Frontal cortex (tissue), 4 donors: Measurements from ENCODE around the gene TRPM3. TPM values are rescaled to one million over a fixed set of nuclear protein-coding genes. Genes with fewer than 3 reads are reported as not detected.
"Not testable (repeated sequence)": the region's sequence is repeated elsewhere in the genome, so short reads cannot be mapped to it uniquely, and the experiment has no call there.

Source experiments
- DNase-seq, 2 donors: peaks; one replicate each; pipeline ENCODE4 v3.0.0; 2012; ENCODE audit warnings: low spot score in 2 of 2
- FAIRE-seq: peaks from 2 replicates; lab custom pipeline; 2012; peaks lifted over from hg19 to GRCh38; lab: Jason Lieb, UNC
- total RNA-seq: library from RNA; depleted of rRNA; stranded (reverse); fragments of >200 nt; gene quantifications from one replicate; pipeline ENCODE4 v1.2.3, GENCODE V29; 2014
- donor health status: control.
- donor health status: control.
- donor health status: control.

TRPM3 gene
- total RNA-seq, 1 donor from 2014 or later: 18.8 TPM

DNA sequence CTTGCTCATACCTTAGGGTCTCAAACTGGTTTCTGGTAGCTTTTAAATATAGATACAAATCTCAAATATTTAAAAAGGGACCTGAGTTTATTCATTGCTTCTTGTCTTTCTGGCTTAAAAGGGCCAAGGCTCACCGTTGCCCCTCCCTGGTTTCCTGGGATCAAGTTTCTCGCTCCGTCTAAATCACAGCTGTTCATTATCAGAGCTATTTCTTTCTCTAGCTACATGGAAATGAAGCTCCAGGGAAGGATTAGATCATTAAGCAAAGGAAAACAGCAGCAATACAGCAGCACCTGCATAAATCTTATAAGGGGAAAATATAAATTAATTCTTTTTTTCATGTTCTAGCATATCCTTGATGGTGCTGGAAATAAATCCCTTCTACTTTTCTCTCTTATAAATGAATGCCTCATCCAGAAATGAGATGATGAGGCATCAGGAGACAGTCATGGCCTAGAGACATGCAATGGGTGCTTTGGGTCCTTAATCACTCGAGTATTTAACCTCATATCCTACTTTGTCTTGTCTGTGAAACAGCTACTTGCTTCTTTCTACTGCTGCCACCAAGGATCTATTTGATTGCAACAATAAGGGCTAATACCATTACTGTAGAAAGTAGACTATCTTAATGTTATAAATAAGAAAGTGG lies 320.1 kb downstream of the TRPM3 start:
- DNase-seq (no peak), FAIRE-seq (no peak)

DNA sequence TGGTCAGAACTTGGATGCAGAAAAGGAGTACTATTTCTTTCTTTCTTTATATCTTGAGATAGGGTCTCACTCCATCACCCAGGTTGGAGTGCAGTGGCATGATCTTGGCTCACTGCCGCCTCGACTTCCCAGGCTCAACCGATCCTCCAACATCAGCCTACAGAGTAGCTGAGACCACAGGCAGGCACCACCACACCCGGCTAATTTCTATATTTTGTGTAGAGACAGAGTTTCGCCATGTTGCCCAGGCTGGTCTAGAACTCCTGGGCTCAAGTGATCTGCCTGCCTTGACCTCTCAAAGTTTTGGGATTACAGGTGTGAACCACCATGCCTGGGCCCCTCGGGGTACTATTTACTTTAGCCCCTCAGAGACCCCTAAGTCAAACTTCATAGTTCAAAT lies 323.4 kb downstream of the TRPM3 start:
- FAIRE-seq: no peak
- no peak for DNase-seq

DNA sequence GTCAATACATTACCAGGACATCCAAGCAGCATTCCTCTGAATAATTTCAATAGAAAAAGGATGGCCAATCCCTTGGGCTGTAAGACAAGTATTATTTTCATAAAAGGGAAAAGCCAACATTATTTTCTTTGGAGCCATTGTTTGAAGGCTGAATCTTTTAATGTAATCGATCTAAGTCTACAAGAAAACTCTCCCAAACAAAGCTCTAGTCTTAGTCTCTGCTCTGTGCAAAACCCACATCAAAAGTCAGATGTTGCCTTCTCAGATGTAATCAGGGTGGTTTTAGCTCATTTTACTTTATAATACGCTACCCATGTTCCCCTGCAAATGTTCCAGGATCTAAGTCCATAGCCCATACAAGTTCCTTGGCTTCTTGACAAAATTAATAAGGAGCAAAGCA lies 325.6 kb downstream of the TRPM3 start:
- no peak for FAIRE-seq

DNA sequence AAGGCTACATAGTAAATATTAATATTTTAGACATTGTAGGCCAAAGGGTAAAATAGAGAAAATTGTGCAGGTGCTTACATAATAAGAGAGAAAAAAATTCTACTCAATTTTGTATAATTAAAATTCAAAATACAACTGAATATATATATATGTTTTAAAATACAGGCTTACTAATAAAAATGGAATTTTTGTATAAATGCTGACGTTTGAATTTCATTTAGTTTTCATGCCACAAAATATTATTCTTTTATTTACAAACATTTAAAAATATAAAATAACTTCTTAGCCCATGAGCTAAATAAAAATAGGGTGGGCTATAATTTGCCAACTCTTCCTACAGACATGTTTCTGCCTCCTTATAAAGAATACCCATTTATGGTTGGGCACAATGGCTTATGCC lies 328.6 kb downstream of the TRPM3 start:
- FAIRE-seq: no peak

More for the DNA sequence above, 325.6 kb downstream of the TRPM3 start:
- DNase-seq: no peak

DNA sequence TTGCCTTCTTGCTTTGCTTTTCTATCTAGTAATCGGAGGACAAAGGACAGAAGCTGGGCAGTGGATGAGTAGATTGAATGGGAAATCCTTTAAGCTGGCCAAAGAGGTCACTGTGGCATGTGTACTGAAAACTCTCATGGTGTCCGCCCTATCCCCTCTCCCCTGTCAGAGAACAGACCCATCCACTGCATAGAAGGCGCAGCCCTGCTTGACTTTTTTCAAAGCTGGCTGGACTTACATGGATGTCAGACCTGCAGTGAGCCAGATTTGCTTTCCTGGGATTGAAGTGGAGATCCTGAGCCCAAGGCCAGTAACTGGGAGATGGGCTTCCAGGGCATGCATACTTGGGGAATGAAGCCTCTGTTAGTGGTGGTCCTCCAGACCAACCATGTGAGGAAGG lies 329.5 kb downstream of the TRPM3 start:
- DNase-seq (no peak), FAIRE-seq (no peak)

More for the DNA sequence above, 328.6 kb downstream of the TRPM3 start:
- DNase-seq: no peak

DNA sequence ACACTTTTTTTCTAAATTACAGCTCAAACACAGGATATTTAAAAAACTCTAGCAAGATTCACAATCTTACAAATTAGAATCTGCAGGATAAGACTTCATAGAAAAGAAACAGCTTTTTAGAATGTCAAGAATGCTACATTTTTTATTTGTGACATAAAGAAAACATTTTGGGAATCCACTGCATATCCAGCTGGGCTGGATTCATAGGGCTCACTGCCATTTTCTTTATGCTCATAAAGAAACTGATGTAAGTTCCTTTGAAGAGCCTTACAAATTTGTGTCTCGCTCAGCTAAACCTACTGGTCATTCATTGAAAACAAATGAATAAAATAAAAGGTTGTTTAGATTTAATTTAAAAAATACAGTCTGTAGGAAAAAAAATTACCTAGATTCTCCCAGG lies 332.3 kb downstream of the TRPM3 start:
- DNase-seq (no peak), FAIRE-seq (no peak)

DNA sequence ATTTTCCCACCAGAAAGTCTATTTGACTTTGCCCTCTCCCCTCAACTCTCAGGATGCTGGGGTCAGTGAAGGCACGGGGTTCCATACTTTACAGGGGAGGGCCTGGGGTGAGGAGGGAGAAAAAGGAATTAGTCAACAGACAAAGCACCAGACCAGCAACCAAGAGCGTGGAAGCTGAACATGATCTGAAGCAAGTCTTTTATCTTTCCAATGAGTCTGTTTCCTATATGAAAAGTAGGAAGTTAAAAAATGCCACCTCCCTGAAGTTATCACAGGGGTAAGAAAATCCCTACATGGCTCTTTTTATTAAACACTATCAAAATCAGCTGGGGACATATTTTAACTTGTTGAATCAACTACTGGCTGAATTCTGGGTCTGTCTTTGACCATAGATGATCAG lies 337.0 kb downstream of the TRPM3 start:
- FAIRE-seq: no peak
- DNase-seq: no peak

DNA sequence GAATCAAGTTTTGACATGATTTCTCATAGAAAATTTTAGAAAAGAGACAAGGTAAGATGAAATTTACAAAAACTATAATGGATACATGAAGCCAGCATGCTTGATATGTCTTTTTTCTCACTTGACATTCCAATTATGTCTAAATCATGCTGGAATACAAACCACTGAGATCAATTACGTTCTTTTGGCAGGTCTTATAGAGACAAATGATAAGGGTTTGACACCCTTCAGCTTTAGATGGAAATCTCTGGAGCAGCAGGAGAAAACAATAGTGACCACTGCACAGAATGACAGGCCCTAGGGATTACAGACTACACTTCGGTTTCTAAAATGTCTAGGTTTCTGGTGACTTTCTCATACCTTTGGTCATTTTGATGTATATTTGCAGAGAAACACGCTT lies 342.9 kb downstream of the TRPM3 start:
- FAIRE-seq (no peak), DNase-seq (no peak)

DNA sequence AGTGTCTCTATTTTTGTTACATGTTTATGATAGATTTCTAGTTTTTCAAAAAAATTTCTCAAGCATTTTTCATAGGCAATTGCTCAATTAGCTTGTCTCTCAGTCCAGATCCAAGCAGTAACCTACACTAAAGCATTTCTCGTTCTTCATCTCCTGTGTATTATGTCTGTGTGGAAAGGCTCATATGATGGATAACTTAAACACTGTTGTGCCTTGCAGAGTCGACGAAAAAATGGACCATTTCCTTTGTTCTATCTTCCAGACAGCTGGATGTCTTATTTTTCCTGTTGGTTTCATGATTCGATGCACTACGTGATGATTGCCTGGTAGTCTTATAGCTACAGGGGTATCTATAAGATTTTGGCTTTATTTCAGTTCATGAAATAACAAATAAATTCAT lies 347.8 kb downstream of the TRPM3 start:
- DNase-seq (no peak), FAIRE-seq (no peak)

DNA sequence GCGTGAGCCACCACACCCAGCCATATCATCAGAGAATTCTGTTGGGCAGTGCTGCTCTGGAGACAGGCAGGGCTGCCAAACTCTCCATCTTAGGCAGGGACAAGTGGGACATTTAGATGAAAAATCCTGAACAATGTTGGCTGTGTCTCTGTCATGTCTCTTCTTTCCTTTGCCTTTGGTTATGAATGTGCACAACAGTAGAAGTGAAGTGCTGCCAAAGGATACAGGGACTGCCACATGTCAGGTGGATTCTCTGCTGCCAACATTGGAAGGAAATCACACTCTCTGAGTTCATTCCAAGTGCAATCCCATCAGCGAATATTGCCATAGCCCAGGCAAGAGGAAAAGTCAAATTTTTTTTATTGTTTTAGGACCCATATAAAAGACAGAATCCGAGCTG lies 348.8 kb downstream of the TRPM3 start:
- DNase-seq (no peak), FAIRE-seq (no peak)

DNA sequence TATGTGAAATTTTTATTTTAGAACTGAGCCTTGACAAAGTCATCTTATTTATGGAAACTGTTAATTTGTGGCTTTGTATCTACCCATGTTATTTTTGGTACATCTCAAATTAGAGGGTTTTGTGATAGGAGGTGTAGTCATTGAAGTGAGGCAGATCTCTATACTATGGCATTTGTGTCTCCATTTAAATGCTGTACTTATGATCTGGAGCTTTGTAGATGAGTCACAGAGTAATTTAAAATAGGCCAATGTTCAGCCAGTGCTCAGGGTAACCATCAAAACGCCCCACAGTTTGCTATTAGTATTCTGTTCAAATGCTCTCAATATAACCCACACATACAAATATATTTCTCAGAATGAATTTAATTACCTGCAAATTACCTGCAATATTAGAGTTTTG lies 355.5 kb downstream of the TRPM3 start:
- FAIRE-seq (no peak), DNase-seq (no peak)

DNA sequence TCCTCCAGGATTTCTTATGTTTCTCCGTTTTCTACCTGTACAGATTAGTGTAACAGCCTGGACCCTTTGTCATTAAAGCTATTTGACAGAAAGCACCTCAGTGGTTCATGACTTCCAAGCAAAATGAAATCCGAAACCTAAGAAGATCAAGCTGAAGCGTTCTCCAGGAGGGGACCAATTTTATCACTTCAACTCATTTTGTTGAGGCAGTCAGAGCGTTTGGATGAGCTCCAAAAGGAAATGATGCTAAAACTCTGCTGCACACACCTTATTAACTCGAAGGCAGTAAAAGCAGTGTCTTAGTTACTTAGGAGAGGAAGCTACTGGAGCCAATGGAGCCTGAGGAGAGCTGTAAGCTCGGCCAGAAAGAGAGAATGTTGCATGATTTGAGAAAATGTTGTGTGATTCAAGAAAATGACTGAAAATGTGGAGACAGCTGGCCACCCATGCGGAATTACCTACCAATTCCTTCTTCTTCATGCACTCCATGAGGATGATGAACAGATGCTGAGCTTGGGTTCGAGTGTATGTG lies 360.2 kb downstream of the TRPM3 start:
- FAIRE-seq (no peak), DNase-seq (no peak)

DNA sequence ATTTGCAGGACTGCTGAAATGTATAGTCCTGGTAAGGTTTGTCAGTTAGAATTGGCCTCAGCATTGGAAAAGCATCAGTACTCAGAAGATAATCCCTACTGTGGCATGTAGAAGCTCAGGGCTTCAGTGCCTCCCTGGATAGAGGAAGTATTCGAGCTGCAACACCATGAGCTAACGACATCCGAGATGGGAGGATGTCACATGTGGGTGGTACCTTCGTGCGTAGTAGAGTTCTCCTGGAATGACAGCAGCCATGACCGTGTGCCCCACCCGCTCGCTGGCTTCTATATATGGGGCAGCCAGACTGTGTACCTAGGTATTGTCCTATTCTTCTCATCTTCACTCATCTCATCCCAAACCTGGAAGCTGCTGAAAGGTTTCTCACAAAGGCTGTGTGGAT lies 361.2 kb downstream of the TRPM3 start:
- DNase-seq: no peak
- FAIRE-seq: no peak

DNA sequence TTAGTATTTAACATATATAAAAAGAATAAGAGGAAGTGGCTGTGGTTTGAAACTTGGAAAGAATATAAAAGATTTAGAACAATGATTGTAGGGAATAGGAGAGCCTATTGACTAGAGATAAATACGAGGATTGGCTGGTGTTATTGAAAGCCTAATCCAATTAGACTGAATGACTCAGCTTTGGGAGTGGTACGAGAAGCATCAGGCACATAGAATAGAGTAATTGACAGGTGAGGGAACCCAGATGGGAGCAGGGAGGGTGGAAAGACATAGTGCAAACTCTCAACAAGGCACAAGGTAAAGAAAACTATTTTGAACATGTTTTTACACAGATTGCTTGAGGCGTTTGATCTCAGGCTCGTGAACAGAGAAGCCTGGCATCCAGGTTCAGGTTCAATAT lies 368.1 kb downstream of the TRPM3 start:
- no peak for FAIRE-seq
- no peak for DNase-seq

DNA sequence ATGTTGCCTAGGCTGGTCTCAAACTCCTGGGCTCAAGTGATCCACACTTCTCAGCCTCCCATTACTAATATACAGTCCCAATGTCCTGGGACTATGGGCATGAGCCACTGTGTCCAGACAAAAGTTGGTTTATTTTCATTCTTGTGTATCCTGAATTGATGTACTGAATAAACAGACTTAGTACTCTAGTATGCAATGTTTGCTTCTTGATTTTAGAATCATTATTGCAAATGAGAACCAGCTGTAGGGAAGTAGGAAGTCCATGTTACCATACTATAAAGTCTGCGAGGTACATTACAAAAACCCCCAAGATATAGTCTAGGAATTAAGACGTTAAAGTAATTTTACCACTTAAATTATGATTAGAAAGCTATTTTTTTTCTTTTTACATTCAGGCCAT lies 372.4 kb downstream of the TRPM3 start:
- DNase-seq (no peak), FAIRE-seq (no peak)

DNA sequence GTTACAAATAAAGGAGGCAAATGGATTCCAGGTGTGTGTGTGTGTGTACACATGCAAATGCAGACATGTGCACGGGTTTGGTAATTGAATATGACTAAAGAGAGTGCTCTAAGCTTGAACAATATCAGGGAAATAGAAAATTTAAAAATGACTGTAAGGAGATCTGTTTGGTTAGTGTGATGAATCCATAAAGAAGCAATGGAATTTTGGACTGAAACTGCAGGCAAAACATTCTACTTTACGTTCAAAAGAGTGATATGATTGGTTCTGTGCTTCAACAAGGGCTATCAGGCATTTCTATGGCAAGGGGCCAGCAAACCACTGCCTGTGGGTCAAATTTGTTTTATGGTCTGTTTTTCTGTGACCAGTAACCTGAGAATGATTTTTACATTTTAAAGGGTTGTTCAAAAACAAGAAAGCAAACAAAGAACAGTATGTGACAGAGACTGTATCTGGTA lies 374.1 kb downstream of the TRPM3 start:
- DNase-seq (no peak), FAIRE-seq (no peak)

DNA sequence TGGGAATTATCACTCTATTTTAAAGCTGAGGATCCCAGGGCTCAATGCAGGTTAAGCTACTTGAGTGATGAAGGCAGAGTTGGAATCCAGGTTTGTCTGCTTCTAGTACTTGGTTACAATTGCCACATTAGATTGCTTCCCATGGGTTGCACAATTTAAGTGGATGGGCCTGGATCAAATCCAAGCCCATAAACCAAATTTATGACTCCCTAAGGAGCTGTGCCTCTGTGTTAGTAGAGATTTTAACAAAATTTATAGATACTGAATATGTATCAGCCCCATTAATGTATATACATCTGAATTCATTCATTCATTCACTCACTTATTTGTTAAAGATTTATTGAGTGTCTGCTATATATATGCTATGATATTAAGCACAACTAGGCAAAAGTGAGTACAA lies 374.7 kb downstream of the TRPM3 start:
- no peak for FAIRE-seq
- no peak for DNase-seq

DNA sequence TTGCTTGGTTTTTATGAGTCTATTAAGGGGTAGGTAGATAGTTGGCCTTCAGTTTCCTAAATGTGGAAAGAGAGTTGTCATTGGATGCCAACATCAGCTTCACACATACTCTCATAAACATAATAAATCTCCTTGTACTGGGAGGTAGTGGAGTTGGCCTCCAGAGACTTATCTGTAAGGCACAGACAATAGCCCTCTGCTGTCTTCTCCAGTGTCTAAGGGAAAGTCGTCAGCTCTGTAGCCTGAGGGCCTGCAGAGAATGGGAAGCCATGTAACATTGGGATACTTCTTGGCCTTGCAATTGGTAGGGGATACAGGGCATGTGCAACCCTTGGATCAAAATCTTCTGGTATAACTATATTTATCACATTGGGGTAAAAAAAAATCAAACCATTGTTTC lies 375.1 kb downstream of the TRPM3 start:
- FAIRE-seq: no peak
- no peak for DNase-seq

DNA sequence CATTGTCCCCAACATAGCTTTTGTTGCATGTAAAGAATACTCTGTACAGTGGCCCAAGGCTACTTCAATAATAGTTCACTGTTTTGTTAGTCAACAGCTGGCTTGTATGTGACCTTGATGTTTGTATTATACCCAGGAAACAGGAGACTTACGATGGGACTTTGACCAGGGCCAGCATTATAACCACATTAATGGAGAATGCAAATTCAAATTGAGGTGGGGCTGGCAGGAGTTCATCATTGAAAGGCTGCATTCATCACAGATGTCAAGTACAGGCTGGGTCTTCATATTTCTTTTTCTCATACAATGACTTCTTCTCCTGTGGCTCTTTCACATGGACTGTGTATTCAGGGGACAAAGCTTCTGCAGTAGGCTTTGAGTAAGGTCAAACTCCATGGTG lies 396.6 kb downstream of the TRPM3 start:
- not testable (repeated sequence) for FAIRE-seq, DNase-seq

DNA sequence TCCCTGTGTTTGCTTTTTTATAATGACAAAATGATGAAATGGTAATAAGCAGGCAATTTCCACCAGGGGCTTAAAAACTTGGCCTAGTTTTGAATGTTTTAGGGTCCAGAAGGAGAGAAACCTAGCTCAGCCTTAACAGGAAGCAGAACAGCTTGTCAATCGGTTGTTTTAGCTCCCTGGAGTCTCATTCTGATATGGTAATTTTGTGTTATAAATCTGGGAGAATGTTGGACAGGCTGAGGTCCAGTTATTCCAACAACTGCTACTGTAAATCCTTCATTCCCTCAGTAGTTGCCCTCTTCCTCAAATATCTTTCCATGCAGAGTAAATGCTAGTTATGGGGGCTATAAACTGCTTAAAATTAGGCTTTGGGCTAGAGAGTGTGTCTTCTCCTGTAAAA lies 397.4 kb downstream of the TRPM3 start:
- DNase-seq, FAIRE-seq: not testable (repeated sequence)

DNA sequence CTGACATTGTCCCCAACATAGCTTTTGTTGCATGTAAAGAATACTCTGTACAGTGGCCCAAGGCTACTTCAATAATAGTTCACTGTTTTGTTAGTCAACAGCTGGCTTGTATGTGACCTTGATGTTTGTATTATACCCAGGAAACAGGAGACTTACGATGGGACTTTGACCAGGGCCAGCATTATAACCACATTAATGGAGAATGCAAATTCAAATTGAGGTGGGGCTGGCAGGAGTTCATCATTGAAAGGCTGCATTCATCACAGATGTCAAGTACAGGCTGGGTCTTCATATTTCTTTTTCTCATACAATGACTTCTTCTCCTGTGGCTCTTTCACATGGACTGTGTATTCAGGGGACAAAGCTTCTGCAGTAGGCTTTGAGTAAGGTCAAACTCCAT lies 414.6 kb downstream of the TRPM3 start:
- DNase-seq, FAIRE-seq: not testable (repeated sequence)

DNA sequence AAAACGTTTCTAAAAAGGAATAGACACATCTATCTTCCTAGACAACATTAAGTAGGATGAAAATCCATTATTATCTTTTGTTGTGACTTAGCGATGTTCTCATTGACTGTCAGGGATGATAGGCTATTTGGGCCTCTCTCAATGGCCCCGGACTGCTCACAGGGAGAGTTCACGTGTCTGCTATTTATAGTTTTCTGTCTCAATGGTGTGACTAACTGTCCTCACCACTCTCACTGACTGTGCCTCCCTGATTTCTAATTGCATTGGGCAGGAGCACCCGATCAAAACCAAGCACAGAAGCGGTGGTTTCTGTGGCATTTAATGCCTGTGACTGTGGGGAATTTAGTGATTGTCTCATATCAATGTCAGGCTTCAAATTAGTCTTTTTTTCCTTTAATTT lies 420.3 kb downstream of the TRPM3 start:
- DNase-seq (no peak), FAIRE-seq (no peak)
